DMS114 treated with DMSO at 0.1 percent for 48 hours (cell line): ENCODE data around the gene PLA2G7.
A peak's percentile ranks its signal among the peaks of the same experiment; 100 is the strongest.
"Not testable (repeated sequence)": the region's sequence is repeated elsewhere in the genome, so short reads cannot be mapped to it uniquely, and the experiment has no call there.

Source experiments
- DNase-seq: peaks from one replicate; lab custom pipeline; 2025; ENCODE audit not compliant: unreplicated experiment; lab: John Stamatoyannopoulos, UW

The PLA2G7 gene

GRCh38 chr6:46748940-46749503 lies 13.8 kb upstream of the PLA2G7 start:
- no peak for DNase-seq

DNA sequence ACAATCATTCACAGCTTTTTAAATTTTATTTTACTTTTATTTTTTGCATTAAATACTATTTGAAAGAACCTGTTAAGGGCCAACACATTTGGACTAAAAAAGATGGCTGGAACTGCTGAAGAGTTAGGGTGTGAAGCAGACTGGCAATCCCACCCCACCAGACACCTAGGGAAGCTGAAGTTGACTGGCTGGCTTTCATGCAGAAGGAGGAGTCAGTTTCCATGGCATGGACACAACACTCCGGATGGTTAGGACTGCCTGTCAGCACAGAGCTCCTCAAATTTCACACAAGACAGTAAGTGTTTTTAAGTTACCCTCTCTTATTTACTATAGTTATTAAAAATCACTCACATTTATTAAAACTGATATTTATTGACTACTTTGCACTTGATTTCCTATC lies 11.5 kb upstream of the PLA2G7 start, which contains the start of gene ANKRD66:
Gene ANKRD66 (plus strand): TSS at position 238 of the 400 bp plus-strand sequence. CDS start 5,016 bp downstream, outside the sequence.
- no peak for DNase-seq

- no peak for DNase-seq
Observed at GRCh38 chr6:46745973-46746372, 10.8 kb upstream of the PLA2G7 start.

GRCh38 chr6:46744159-46744725 lies 9.1 kb upstream of the PLA2G7 start:
- not testable (repeated sequence) for DNase-seq

- no peak for DNase-seq
Observed at GRCh38 chr6:46743425-46744158, 8.4 kb upstream of the PLA2G7 start.

GRCh38 chr6:46741910-46742309 lies 6.7 kb upstream of the PLA2G7 start:
- DNase-seq: no peak

DNA sequence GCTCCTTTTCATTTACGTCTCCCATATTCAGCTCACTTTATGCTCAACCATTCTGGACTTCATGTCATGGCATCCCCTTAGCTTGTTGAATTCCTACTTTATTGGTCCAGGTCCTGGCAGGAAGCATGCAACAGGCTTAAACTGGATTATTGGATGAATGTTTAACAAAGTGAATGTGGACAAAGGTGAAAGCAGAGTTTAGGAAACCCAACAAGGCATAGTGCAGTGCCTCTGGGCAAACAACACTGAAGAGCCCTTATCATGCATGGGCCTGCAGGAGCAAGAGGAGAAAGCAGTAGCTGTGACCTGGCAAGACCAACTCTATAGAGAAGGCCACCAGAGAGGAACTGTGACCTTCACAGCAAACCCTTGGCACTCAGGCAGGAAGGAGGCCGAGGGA lies 6.3 kb upstream of the PLA2G7 start:
- DNase-seq: no peak

GRCh38 chr6:46736906-46737305 lies 1.7 kb upstream of the PLA2G7 start:
- DNase-seq: no peak

DNA sequence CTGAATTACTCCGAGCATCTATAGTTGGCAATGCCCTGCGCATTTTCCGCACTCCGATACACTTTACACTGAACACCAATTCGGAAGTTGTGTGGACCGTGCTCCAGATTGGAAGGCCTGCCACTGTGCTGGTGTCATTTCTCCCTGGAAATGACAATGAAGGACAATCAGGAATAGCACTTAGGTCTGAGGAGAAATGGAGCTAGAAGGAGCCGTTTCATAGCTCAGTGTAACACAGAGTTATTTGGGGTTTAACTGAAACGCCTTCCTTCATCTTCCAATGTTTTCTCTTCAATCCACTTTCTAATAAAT lies 501 bp upstream of the PLA2G7 start:
- no peak for DNase-seq

- no peak for DNase-seq
Observed at GRCh38 chr6:46733341-46733801, 1.8 kb downstream of the PLA2G7 start.

- DNase-seq: no peak
Observed at GRCh38 chr6:46730921-46731461, 4.2 kb downstream of the PLA2G7 start.

DNA sequence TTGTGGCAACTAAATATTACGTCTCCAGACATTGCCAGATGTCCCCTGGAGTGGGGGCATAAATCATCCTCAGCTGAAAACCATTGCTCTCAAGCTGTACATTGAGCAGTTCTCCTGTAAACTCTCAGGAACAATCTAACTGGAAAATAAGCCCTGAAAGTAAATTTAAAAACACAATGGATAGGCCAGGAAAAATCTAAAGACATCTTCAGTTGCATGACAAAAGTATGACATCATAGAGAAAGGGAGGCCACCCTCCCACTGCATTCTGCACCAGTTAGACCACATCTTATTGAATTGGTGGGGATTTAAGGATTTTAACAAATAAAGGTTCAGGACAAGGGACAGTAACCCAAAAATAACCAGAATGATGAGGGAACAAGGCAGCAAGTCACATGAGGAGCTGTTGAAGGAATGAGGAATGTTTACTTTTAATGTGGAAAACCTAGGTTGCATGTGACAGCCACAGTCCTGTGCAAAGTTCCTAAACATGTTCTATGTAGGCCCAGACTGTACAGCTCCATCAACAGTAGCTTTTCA lies 5.3 kb downstream of the PLA2G7 start:
- DNase-seq: no peak

GRCh38 chr6:46720401-46720800 lies 14.8 kb downstream of the PLA2G7 start:
- DNase-seq: no peak

GRCh38 chr6:46719099-46719498 lies 16.1 kb downstream of the PLA2G7 start:
- DNase-seq: no peak

GRCh38 chr6:46715141-46715540 lies 20.0 kb downstream of the PLA2G7 start:
- no peak for DNase-seq

DNA sequence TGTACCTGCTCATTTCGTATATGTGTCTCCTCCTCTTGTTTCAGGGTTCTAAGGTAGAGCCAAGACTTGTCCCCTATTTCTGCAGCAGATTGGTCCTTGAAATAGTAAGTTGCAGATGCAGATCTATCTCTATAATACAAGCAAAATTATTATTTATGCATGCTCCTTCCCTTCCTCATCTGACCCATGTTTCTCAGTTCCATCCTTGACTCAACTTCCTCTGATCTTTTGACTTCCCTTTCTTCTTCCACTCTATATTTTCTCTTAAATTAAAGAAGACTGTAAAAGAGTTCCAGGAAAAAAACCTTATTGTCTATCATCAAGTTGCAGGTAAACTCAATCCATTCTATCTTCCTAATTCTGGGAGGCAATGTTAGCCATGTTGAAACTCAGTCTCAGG lies 23.7 kb downstream of the PLA2G7 start:
- no peak for DNase-seq

GRCh38 chr6:46706464-46706863 lies 28.7 kb downstream of the PLA2G7 start:
- no peak for DNase-seq

- peak; percentile 23 for DNase-seq
Observed at GRCh38 chr6:46704562-46704961, 30.6 kb downstream of the PLA2G7 start.

DNA sequence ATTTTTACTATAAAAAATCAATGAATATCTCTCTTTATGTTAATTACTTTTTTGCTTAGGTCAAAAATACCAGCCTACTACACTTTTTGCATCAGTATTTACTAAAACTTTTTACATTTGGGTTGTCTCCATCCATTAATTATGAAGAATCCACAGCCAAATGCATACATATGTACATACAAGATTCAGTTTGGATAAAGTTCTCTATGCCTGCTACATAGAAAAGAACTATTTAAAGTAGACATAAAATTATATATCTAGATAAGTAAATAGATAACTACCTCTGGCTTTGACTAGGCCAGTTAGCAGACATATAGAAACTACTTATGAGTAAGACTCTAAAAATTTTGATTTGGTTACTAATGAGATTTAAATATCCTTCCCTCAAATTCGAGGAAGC lies 35.2 kb downstream of the PLA2G7 start:
- no peak for DNase-seq

GRCh38 chr6:46690911-46691451 lies 44.2 kb downstream of the PLA2G7 start:
- DNase-seq: no peak

DNA sequence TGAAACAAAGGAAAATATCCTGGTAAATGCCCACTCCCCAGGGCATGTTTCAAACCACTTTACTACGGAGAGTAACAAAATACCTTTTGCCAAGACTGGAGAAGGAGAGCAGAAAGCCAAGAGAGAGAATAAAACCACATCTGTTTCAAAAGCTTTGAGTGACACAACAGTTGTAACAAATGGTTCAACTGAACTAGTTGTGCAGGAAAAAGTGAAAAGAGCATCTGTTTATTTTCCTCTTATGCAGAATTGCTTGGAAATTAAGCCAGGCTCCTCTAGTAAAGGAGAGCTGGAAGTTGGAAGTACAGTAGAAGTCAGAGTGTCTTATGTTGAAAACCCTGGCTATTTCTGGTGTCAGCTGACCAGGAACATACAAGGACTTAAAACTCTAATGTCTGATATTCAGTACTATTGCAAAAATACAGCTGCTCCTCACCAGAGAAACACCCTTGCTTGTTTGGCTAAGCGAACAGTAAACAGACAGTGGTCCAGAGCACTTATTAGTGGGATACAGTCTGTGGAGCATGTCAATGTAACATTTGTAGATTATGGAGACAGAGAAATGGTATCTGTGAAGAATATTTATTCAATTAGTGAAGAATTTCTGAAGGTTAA lies 44.9 kb downstream of the PLA2G7 start:
- no peak for DNase-seq
